ENCODE data around the gene SAMD4B. TPM values are rescaled to one million over a fixed set of nuclear protein-coding genes. Genes with fewer than 3 reads are reported as not detected.

SAMD4B gene
- total and polyA plus RNA-seq, 10 of the 15 experiments (the other 5 are each of a cell fraction or from before 2014, with no cell fraction given), result 2.4 to 43.3 (median 23.9) TPM

GRCh38 chr19:39430675-39431593 is 88.7 kb downstream of the SAMD4B start (continued):
- TF ChIP-seq, protein P1, sequence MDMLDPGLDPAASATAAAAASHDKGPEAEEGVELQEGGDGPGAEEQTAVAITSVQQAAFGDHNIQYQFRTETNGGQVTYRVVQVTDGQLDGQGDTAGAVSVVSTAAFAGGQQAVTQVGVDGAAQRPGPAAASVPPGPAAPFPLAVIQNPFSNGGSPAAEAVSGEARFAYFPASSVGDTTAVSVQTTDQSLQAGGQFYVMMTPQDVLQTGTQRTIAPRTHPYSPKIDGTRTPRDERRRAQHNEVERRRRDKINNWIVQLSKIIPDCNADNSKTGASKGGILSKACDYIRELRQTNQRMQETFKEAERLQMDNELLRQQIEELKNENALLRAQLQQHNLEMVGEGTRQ (IDR thresholded peaks at IDR 0.05; ENCODE audit: borderline replicate concordance, low read depth, low read length), result no peak
- TF ChIP-seq CTCF (IDR thresholded peaks at IDR 0.05 in 2 of 3, conservative IDR thresholded peaks at IDR 0.05 in 1 of 3; ENCODE audit: control insufficient read depth in 2 of 3, extremely low read depth in 1 of 3, insufficient read depth in 1 of 3, low read depth in 3 of 3, low read length in 3 of 3) (no peak), PRDM15 (CRISPR knock-in tag; IDR thresholded peaks at IDR 0.05) (no peak), ZNF217 (IDR thresholded peaks at IDR 0.05) (no peak), MYC (IDR thresholded peaks at IDR 0.05; ENCODE audit: insufficient read depth, insufficient read length, insufficient replicate concordance, low read length, severe bottlenecking) (no peak), CHD4 (IDR thresholded peaks at IDR 0.05) (no peak), TCF3 (IDR thresholded peaks at IDR 0.05; ENCODE audit: borderline replicate concordance, insufficient read depth, low read depth, low read length) (peak; percentile 82; the same call in 1 of the 2 replicates), NFYB (IDR thresholded peaks at IDR 0.05; ENCODE audit: insufficient read depth, low read depth, low read length) (peak; percentile 78), TAF1 (IDR thresholded peaks at IDR 0.05; ENCODE audit: borderline replicate concordance, low read depth, low read length) (no peak), HCFC1 (IDR thresholded peaks at IDR 0.05; ENCODE audit: low read length) (no peak), ZBTB4 (CRISPR knock-in tag; IDR thresholded peaks at IDR 0.05) (no peak), CBX3 (IDR thresholded peaks at IDR 0.05; ENCODE audit: borderline replicate concordance, low read depth) (no peak), PAX5 (IDR thresholded peaks at IDR 0.05; ENCODE audit: borderline replicate concordance, low read depth, low read length) (peak; percentile 8; the same call in 1 of the 2 replicates), CEBPB (IDR thresholded peaks at IDR 0.05; ENCODE audit: borderline replicate concordance in 1 of 2, low read depth in 2 of 2, low read length in 2 of 2) (no peak), LARP7 (IDR thresholded peaks at IDR 0.05) (no peak)
- TF ChIP-seq, protein P2, sequence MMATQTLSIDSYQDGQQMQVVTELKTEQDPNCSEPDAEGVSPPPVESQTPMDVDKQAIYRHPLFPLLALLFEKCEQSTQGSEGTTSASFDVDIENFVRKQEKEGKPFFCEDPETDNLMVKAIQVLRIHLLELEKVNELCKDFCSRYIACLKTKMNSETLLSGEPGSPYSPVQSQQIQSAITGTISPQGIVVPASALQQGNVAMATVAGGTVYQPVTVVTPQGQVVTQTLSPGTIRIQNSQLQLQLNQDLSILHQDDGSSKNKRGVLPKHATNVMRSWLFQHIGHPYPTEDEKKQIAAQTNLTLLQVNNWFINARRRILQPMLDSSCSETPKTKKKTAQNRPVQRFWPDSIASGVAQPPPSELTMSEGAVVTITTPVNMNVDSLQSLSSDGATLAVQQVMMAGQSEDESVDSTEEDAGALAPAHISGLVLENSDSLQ (IDR thresholded peaks at IDR 0.05), result no peak; the same call in 1 of the 2 replicates
